SK-N-SH (cell line): Measurements from ENCODE around the gene ACACA. TPM values are rescaled to one million over a fixed set of nuclear protein-coding genes. Genes with fewer than 3 reads are reported as not detected.

Experiments used
- CTCF ChIA-PET: fragments of 300-600, 350-600 bp; formaldehyde crosslinking; extraction: SDS; loops from one replicate; lab custom pipeline; 2021; lab: Yijun Ruan, JAX
- POLR2A ChIA-PET: fragments of 350-600 bp; sonication (Branson Sonifier 250); formaldehyde crosslinking; extraction: SDS; loops from one replicate; lab custom pipeline; 2020; ENCODE audit warnings: antibody characterized with exemption, inconsistent platforms; lab: Yijun Ruan, JAX
- DNase-seq: peaks from one replicate; pipeline ENCODE4 v3.0.0; 2012
- H2AFZ ChIP-seq: fragments of 200-600 bp; sonication (generic); 2 replicates; pipeline ENCODE4 v1.8.1; 2016; ENCODE audit warnings: antibody characterized with exemption, mild to moderate bottlenecking, low read depth
- H3F3A ChIP-seq: fragments of 200-600 bp; sonication (generic); replicated peaks from 2 replicates; pipeline ENCODE3; 2016; ENCODE audit warnings: antibody characterized with exemption, mild to moderate bottlenecking; ENCODE audit not compliant: insufficient read depth
- H3K27ac ChIP-seq, 2 experiments: fragments of 200-500 bp in 1 of 2; fragments of 200-600 bp in 1 of 2; sonication (Bioruptor generic) in 1 of 2; sonication (generic), shearing (Covaris generic) in 1 of 2; 2 replicates each; pipeline versions ENCODE4 v1.5.1 to v1.6.1; 2014 to 2016; ENCODE audit warnings: low read depth in 2 of 2, inconsistent platforms in 1 of 2, low read length in 1 of 2, mild to moderate bottlenecking in 1 of 2, mixed read lengths in 1 of 2
- H3K27me3 ChIP-seq: fragments of 200-600 bp; sonication (generic), shearing (Covaris generic); 2 replicates; pipeline ENCODE4 v1.6.1; 2016; ENCODE audit warnings: mixed run types; ENCODE audit not compliant: insufficient read depth
- H3K36me3 ChIP-seq, 2 experiments: fragments of 200-500 bp in 1 of 2; fragments of 200-600 bp in 1 of 2; sonication (Bioruptor generic) in 1 of 2; sonication (generic) in 1 of 2; replicated peaks in 1 of 2; 2 replicates each; pipeline versions ENCODE3 to v1.5.1; 2014 to 2016; ENCODE audit warnings: low read length in 1 of 2, mild to moderate bottlenecking in 1 of 2; ENCODE audit not compliant: insufficient read depth in 2 of 2, control insufficient read depth in 1 of 2
- H3K4me1 ChIP-seq, 2 experiments: fragments of 200-500 bp in 1 of 2; fragments of 200-600 bp in 1 of 2; sonication (Bioruptor generic) in 1 of 2; sonication (generic), shearing (Covaris generic) in 1 of 2; 2 replicates each; pipeline versions ENCODE4 v1.5.1 to v1.6.1; 2014 to 2016; ENCODE audit warnings: low read depth in 1 of 2, low read length in 1 of 2, mixed run types in 1 of 2; ENCODE audit not compliant: insufficient read depth in 2 of 2, control insufficient read depth in 1 of 2
- H3K4me2 ChIP-seq: fragments of 200-600 bp; sonication (generic), shearing (Covaris generic); 2 replicates; pipeline ENCODE4 v1.6.1; 2017; ENCODE audit warnings: mixed run types
- H3K4me3 ChIP-seq, 2 experiments: fragments of 200-500 bp in 1 of 2; fragments of 200-600 bp in 1 of 2; sonication (Bioruptor generic) in 1 of 2; sonication (generic), shearing (Covaris generic) in 1 of 2; 2 replicates each; pipeline versions ENCODE4 v1.5.1 to v1.8.1; 2014 to 2016; ENCODE audit warnings: low read depth in 2 of 2, inconsistent platforms in 1 of 2, low read length in 1 of 2, mild to moderate bottlenecking in 1 of 2, mixed read lengths in 1 of 2, moderate library complexity in 1 of 2
- H3K79me2 ChIP-seq: fragments of 200-600 bp; sonication (generic); 2 replicates; pipeline ENCODE4 v1.8.1; 2017; ENCODE audit warnings: mild to moderate bottlenecking; ENCODE audit not compliant: insufficient read depth
- H3K9ac ChIP-seq: fragments of 200-600 bp; sonication (generic); 2 replicates; pipeline ENCODE4 v1.6.1; 2017; ENCODE audit warnings: mixed run types
- H3K9me2 ChIP-seq: fragments of 200-600 bp; sonication (generic); 2 replicates; pipeline ENCODE4 v1.6.1; 2017; ENCODE audit warnings: mixed run types
- H3K9me3 ChIP-seq: fragments of 200-600 bp; sonication (generic); 2 replicates; pipeline ENCODE4 v1.6.1; 2017; ENCODE audit warnings: mixed run types, mild to moderate bottlenecking, moderate library complexity
- H4K20me1 ChIP-seq: fragments of 200-600 bp; sonication (generic); 2 replicates; pipeline ENCODE4 v1.6.1; 2017; ENCODE audit warnings: mild to moderate bottlenecking, mixed run types; ENCODE audit not compliant: insufficient read depth
- CHD2 ChIP-seq: fragments of 150-350 bp; IDR thresholded peaks from 2 replicates; pipeline ENCODE4 v1.6.1; 2018; ENCODE audit warnings: low read length; ENCODE audit not compliant: partially characterized antibody
- ELF1 ChIP-seq: IDR thresholded peaks from 2 replicates; pipeline ENCODE4 v1.4.0; 2012
- EP300 ChIP-seq, 2 experiments: IDR thresholded peaks; 2 replicates each; pipeline versions ENCODE4 v1.4.0 to v1.6.1; 2012; ENCODE audit warnings: borderline replicate concordance in 1 of 2, low read depth in 1 of 2, low read length in 1 of 2
- FOSL2 ChIP-seq: IDR thresholded peaks from 2 replicates; pipeline ENCODE4 v1.4.0; 2012; ENCODE audit warnings: low read depth, mild to moderate bottlenecking, moderate library complexity, borderline replicate concordance
- FOXJ3 ChIP-seq: sonication (generic); formaldehyde crosslinking; IDR thresholded peaks from 2 replicates; pipeline ENCODE4 v1.5.1; 2020; ENCODE audit warnings: mild to moderate bottlenecking, missing genetic modification reagents
- FOXM1 ChIP-seq: IDR thresholded peaks from 2 replicates; pipeline ENCODE4 v1.4.0; 2012; ENCODE audit warnings: low read depth, mild to moderate bottlenecking
- GABPA ChIP-seq: IDR thresholded peaks from 2 replicates; pipeline ENCODE4 v1.4.0; 2012; ENCODE audit warnings: low read depth, mild to moderate bottlenecking
- GATA2 ChIP-seq: sonication (generic); formaldehyde crosslinking; IDR thresholded peaks from 2 replicates; pipeline ENCODE4 v1.5.0; 2020; ENCODE audit warnings: mild to moderate bottlenecking, missing genetic modification reagents
- JUND ChIP-seq: IDR thresholded peaks from 2 replicates; pipeline ENCODE4 v1.4.0; 2012
- MEF2A ChIP-seq: IDR thresholded peaks from 2 replicates; pipeline ENCODE4 v1.4.0; 2012; ENCODE audit warnings: low read depth, borderline replicate concordance
- MXI1 ChIP-seq: IDR thresholded peaks from 2 replicates; pipeline ENCODE4 v1.6.1; 2012; ENCODE audit warnings: mild to moderate bottlenecking, low read depth, low read length, improper control_type of control experiment
- NFIC ChIP-seq: IDR thresholded peaks from 2 replicates; pipeline ENCODE4 v1.4.0; 2012; ENCODE audit warnings: borderline replicate concordance
- NRF1 ChIP-seq: IDR thresholded peaks from 2 replicates; pipeline ENCODE4 v1.6.1; 2012; ENCODE audit warnings: low read depth, mild to moderate bottlenecking, low read length
- RAD21 ChIP-seq: IDR thresholded peaks from 2 replicates; pipeline ENCODE4 v1.6.1; 2012; ENCODE audit warnings: mild to moderate bottlenecking, low read length
- RCOR1 ChIP-seq: fragments of 150-350 bp; IDR thresholded peaks from 2 replicates; pipeline ENCODE4 v1.6.1; 2017; ENCODE audit warnings: antibody characterized with exemption, low read length
- SIN3A ChIP-seq: IDR thresholded peaks from 2 replicates; pipeline ENCODE4 v1.6.1; 2012; ENCODE audit warnings: low read depth, mild to moderate bottlenecking, low read length, moderate library complexity, borderline replicate concordance
- whole genome bisulfite sequencing: methylation state at CpG from one replicate; pipeline ENCODE4 v1.1.6; 2017; ENCODE audit warnings: low lambda C conversion rate; 5-methylcytosine and 5-hydroxymethylcytosine counted together
- polyA plus RNA-seq, 3 experiments: library from polyadenylated mRNA; depleted of rRNA; stranded (reverse); fragments of >200 nt; gene quantifications; 2 replicates each; pipeline ENCODE4 v1.2.3, GENCODE V29; 2012

ACACA gene
- polyA plus RNA-seq, 1 of the 3 experiments (the other 2 are of a cell fraction) = 27.2 TPM

DNA sequence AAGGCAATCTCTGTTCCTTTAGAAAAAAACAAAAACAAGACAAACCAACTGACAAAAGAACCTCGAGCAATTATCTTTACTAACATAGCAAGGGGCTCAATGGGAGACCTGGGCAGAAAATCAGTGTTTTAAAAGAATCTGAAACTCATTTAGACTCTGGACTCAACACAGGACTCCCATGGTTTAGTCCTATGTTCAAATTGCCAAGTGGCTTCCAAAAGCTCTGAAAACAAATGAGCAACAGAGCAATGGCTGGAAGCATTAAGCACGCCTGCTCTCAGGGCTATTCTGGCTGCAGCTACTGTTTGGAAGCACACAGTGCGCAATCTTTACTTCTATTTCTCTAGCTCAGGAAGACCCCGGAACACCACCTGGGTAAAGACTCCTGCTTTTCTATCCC is 295.9 kb downstream of the ACACA start:
- Histone ChIP-seq H3F3A (peaks cover 7% of the 10 kb centered on the region), H3K27me3 (no peaks in the 10 kb centered on the region), H3K79me2 (no peaks in the 10 kb centered on the region), H4K20me1 (no peaks in the 10 kb centered on the region), H3K36me3 (peaks cover 8 to 61% of the 10 kb centered on the region in 2 experiments), H2AFZ (no peak overlapping the region), H3K4me2 (no peak overlapping the region), H3K4me1 (peaks cover 0 to 53% of the 10 kb centered on the region in 2 experiments; a peak in 2 of 4 replicates), H3K27ac (peak overlapping the region in 1 of 2 experiments; percentile 98; a peak in 2 of 4 replicates), H3K9me3 (no peaks in the 10 kb centered on the region), H3K9me2 (no peaks in the 10 kb centered on the region), H3K4me3 (no peak overlapping the region), H3K9ac (no peak overlapping the region)
- no peak for DNase-seq
- TF ChIP-seq FOXM1 (no peak), ELF1 (no peak), FOSL2 (no peak), NRF1 (no peak), NFIC (no peak)
- 89% methylated on average over 3 of the region's 4 CpGs for WGBS
- CTCF ChIA-PET = interaction anchor here (0.9 to 2.1 kb wide), 6 partner anchors 12 to 64 kb away, joined by 3 to 10 read pairs (median 4); no protein-coding TSS in a partner anchor
- POLR2A ChIA-PET = interaction anchor here (1.2 to 1.6 kb wide), 2 partner anchors 23 to 53 kb away, joined by 3 to 8 read pairs; no protein-coding TSS in a partner anchor

- no peaks in the 10 kb centered on the region for H4K20me1 ChIP-seq
- peaks cover 10 to 60% of the 10 kb centered on the region in 2 experiments for H3K36me3 ChIP-seq
- POLR2A ChIA-PET = interaction anchor here (0.5 to 1.6 kb wide), 3 partner anchors 24 to 130 kb away, joined by 3 to 8 read pairs (median 3); no protein-coding TSS in a partner anchor
- no peaks in the 10 kb centered on the region for H3K27me3 ChIP-seq
- H3K4me3 ChIP-seq = no peak overlapping the region
- peak overlapping the region in 1 of 2 experiments; percentile 98; a peak in 2 of 4 replicates for H3K27ac ChIP-seq
- DNase-seq = peak; percentile 70
- no peaks in the 10 kb centered on the region for H3K79me2 ChIP-seq
- H2AFZ ChIP-seq = no peak overlapping the region
- H3K9ac ChIP-seq = no peak overlapping the region
- TF ChIP-seq RCOR1 (peak; percentile 63), GATA2 (CRISPR knock-in tag) (peak; percentile 90), CHD2 (peak; percentile 9), RAD21 (peak; percentile 16; the same call in 1 of the 2 replicates), JUND (no peak), FOXJ3 (CRISPR knock-in tag) (peak; percentile 66), GABPA (no peak), MEF2A (no peak), EP300 (IDR thresholded peaks at IDR 0.05; ENCODE audit: borderline replicate concordance in 1 of 2, low read depth in 1 of 2, low read length in 1 of 2) (peak in 1 of 2 experiments; percentile 68; a peak in 1 of 4 replicates), MXI1 (peak; percentile 44; the same call in 1 of the 2 replicates), SIN3A (no peak)
- TF ChIP-seq, all 33 proteins: peak for 7
- peaks cover 0 to 53% of the 10 kb centered on the region in 2 experiments; a peak in 2 of 4 replicates for H3K4me1 ChIP-seq
- H3F3A ChIP-seq = peaks cover 7% of the 10 kb centered on the region
- H3K9me2 ChIP-seq = no peaks in the 10 kb centered on the region
- H3K4me2 ChIP-seq = no peak overlapping the region
- WGBS = 77% methylated on average over 9 of the region's 9 CpGs
- CTCF ChIA-PET = interaction anchor here (0.9 to 2.1 kb wide), 7 partner anchors 8 to 130 kb away, joined by 3 to 10 read pairs (median 4); no protein-coding TSS in a partner anchor
- H3K9me3 ChIP-seq = no peaks in the 10 kb centered on the region
Observed at GRCh38 chr17:37109731-37110710, 296.6 kb downstream of the ACACA start.
